ENCODE results near the gene SCN4A. TPM values are rescaled to one million over a fixed set of nuclear protein-coding genes. Genes with fewer than 3 reads are reported as not detected.
"Not testable (repeated sequence)": the region's sequence is repeated elsewhere in the genome, so short reads cannot be mapped to it uniquely, and the experiment has no call there.

The SCN4A gene
- total and polyA plus RNA-seq, 2 of the 13 experiments (the other 11 are each of a cell fraction or from before 2014, with no cell fraction given), result 0.02 to 0.03 TPM

GRCh38 chr17:63903787-63904201 lies 68.9 kb downstream of the SCN4A start:
- H3K27ac ChIP-seq (ENCODE audit: extremely low read length, insufficient read depth, low read length); H4K20me1 ChIP-seq (ENCODE audit: insufficient read depth, low read length); H3K4me2 ChIP-seq (ENCODE audit: low read depth, low read length); H3K9me3 ChIP-seq (ENCODE audit: low read length); H3K36me3 ChIP-seq (replicated peaks in 1 of 2; ENCODE audit: control insufficient read depth in 1 of 2, insufficient read depth in 2 of 2, low read length in 2 of 2); H3K79me2 ChIP-seq (ENCODE audit: insufficient read depth, low read length); in situ Hi-C loops (cut with HindIII; ENCODE audit: extremely low pct_ligation_motif_present, low pct_unique_long_range_greater_than_20kb); H3K9ac ChIP-seq (ENCODE audit: insufficient read depth, low read depth, low read length); intact Hi-C loops (cut with micrococcal nuclease; ENCODE audit: unreplicated experiment); CTCF ChIA-PET (ENCODE audit: low intra/inter-chr PET ratio, low total read pairs); DNase-seq (ENCODE audit: low spot score); POLR2A ChIA-PET; ATAC-seq; H2AFZ ChIP-seq (ENCODE audit: low read length); BruUV-seq (replicated peaks); H3K4me3 ChIP-seq (replicated peaks in 1 of 3; ENCODE audit: insufficient read depth in 1 of 3, low read depth in 2 of 3, low read length in 3 of 3); H3K4me1 ChIP-seq (ENCODE audit: insufficient read depth, low read length); H3K27me3 ChIP-seq (ENCODE audit: control insufficient read depth in 1 of 2, insufficient read depth in 2 of 2, low read length in 2 of 2): not testable (repeated sequence)
- TF ChIP-seq STAG1 (CRISPR knock-in tag; IDR thresholded peaks at IDR 0.05) (peak; percentile 31), CTCF (CRISPR knock-in tag; IDR thresholded peaks at IDR 0.05) (peak; percentile 47)
- peak; percentile 80 for FAIRE-seq
- 25% methylated on average over 4 of the region's 5 CpGs for WGBS (ENCODE audit: low lambda C conversion rate)

GRCh38 chr17:63901971-63902370 lies 70.7 kb downstream of the SCN4A start:
- H3K4me1 ChIP-seq (ENCODE audit: insufficient read depth, low read length); H3K9ac ChIP-seq (ENCODE audit: insufficient read depth, low read depth, low read length); H3K4me2 ChIP-seq (ENCODE audit: low read depth, low read length); CTCF ChIA-PET (ENCODE audit: low intra/inter-chr PET ratio, low total read pairs); FAIRE-seq; H3K27me3 ChIP-seq (ENCODE audit: control insufficient read depth in 1 of 2, insufficient read depth in 2 of 2, low read length in 2 of 2); H3K4me3 ChIP-seq (replicated peaks in 1 of 3; ENCODE audit: insufficient read depth in 1 of 3, low read depth in 2 of 3, low read length in 3 of 3); H4K20me1 ChIP-seq (ENCODE audit: insufficient read depth, low read length); H3K79me2 ChIP-seq (ENCODE audit: insufficient read depth, low read length); H3K27ac ChIP-seq (ENCODE audit: extremely low read length, insufficient read depth, low read length); POLR2A ChIA-PET; H3K36me3 ChIP-seq (replicated peaks in 1 of 2; ENCODE audit: control insufficient read depth in 1 of 2, insufficient read depth in 2 of 2, low read length in 2 of 2); H2AFZ ChIP-seq (ENCODE audit: low read length); ATAC-seq; intact Hi-C loops (cut with micrococcal nuclease; ENCODE audit: unreplicated experiment); in situ Hi-C loops (cut with HindIII; ENCODE audit: extremely low pct_ligation_motif_present, low pct_unique_long_range_greater_than_20kb); H3K9me3 ChIP-seq (ENCODE audit: low read length); DNase-seq (ENCODE audit: low spot score); BruUV-seq (replicated peaks): not testable (repeated sequence)
- 10% methylated on average over 2 of the region's 2 CpGs for WGBS (ENCODE audit: low lambda C conversion rate)

GRCh38 chr17:63898899-63899798 lies 73.6 kb downstream of the SCN4A start:
- CTCF ChIA-PET (ENCODE audit: low intra/inter-chr PET ratio, low total read pairs), result not testable (repeated sequence)

More at GRCh38 chr17:63898899-63899798, 73.6 kb downstream of the SCN4A start:
- FAIRE-seq; H3K4me2 ChIP-seq (ENCODE audit: low read depth, low read length); DNase-seq (ENCODE audit: low spot score); H4K20me1 ChIP-seq (ENCODE audit: insufficient read depth, low read length); H3K9me3 ChIP-seq (ENCODE audit: low read length); H3K9ac ChIP-seq (ENCODE audit: insufficient read depth, low read depth, low read length); in situ Hi-C loops (cut with HindIII; ENCODE audit: extremely low pct_ligation_motif_present, low pct_unique_long_range_greater_than_20kb); H3K4me3 ChIP-seq (replicated peaks in 1 of 3; ENCODE audit: insufficient read depth in 1 of 3, low read depth in 2 of 3, low read length in 3 of 3); H3K27me3 ChIP-seq (ENCODE audit: control insufficient read depth in 1 of 2, insufficient read depth in 2 of 2, low read length in 2 of 2); H3K36me3 ChIP-seq (replicated peaks in 1 of 2; ENCODE audit: control insufficient read depth in 1 of 2, insufficient read depth in 2 of 2, low read length in 2 of 2); H3K4me1 ChIP-seq (ENCODE audit: insufficient read depth, low read length); H3K79me2 ChIP-seq (ENCODE audit: insufficient read depth, low read length); H3K27ac ChIP-seq (ENCODE audit: extremely low read length, insufficient read depth, low read length); POLR2A ChIA-PET; H2AFZ ChIP-seq (ENCODE audit: low read length); BruUV-seq (replicated peaks); intact Hi-C loops (cut with micrococcal nuclease; ENCODE audit: unreplicated experiment): not testable (repeated sequence)
- peak; percentile 40; the same call in 2 of the 3 replicates for ATAC-seq
- 0% methylated on average over 1 of the region's 6 CpGs for WGBS (ENCODE audit: low lambda C conversion rate)

All from HepG2 (cell line).